ENCODE measurements around the gene ESF1.

DNA sequence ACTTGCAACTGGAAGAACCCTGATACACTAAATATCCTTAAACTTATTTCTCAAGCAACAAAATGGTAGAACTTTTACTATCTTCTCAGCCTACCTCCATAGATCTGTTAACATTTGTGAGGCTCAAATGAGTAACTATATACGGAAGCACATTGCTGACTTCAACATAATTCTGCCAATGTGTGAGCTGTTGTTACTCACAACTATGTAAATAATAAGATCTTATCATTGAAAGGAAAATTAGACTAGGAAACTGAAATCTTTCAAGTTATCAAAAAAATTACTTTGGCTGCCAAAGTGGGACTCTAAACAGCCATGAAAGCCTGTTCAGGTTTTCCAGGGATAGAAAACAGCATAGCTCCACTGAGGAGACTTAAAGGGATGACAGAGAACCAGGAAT, 105.8 kb downstream of the ESF1 start:
- no peak for TF ChIP-seq GATA3 (IDR thresholded peaks at IDR 0.05; ENCODE audit: low read depth, low read length)
- no peak for TF ChIP-seq GATA2 (IDR thresholded peaks at IDR 0.05; ENCODE audit: low read depth, low read length)
